Omental fat pad (tissue), 4 donors: ENCODE results near the gene FOXP1. TPM values are rescaled to one million over a fixed set of nuclear protein-coding genes. Genes with fewer than 3 reads are reported as not detected.

ENCODE experiments used
- ATAC-seq: fragments of 150-250 bp; one replicate; pipeline ENCODE4 v1.9.1; 2016; ENCODE audit warnings: mild to moderate bottlenecking, moderate library complexity; ENCODE audit not compliant: low FRiP score
- DNase-seq: peaks from one replicate; pipeline ENCODE4 v3.0.0-alpha.2; 2019; ENCODE audit warnings: low spot score
- CTCF ChIP-seq, 3 donors: fragments of 450-650 bp; IDR thresholded peaks; one replicate each; pipeline ENCODE4 v1.5.1; 2016 to 2017; ENCODE audit warnings: antibody characterized with exemption in 3 of 3, mild to moderate bottlenecking in 3 of 3, moderate library complexity in 2 of 3
- total RNA-seq, 4 donors: library from RNA; depleted of rRNA; stranded (reverse); fragments of >200 nt; gene quantifications; one replicate each; pipeline ENCODE4 v1.1.0, GENCODE V29; 2016

Gene FOXP1
- total RNA-seq, 4 donors from 2014 or later, result 72.4 to 128 (median 76.7) TPM

GRCh38 chr3:71225002-71225684, 358.4 kb downstream of the FOXP1 start:
- ATAC-seq (peak; percentile 20), DNase-seq (no peak)
- TF ChIP-seq CTCF (IDR thresholded peaks at IDR 0.05), result no peak

GRCh38 chr3:71219744-71220638, 363.5 kb downstream of the FOXP1 start:
- ATAC-seq, result no peak
- no peak for DNase-seq
- no peak for TF ChIP-seq CTCF (IDR thresholded peaks at IDR 0.05)

GRCh38 chr3:71218508-71218907, 365.0 kb downstream of the FOXP1 start:
- TF ChIP-seq CTCF (IDR thresholded peaks at IDR 0.05), result no peak
- no peak for DNase-seq
- no peak for ATAC-seq

GRCh38 chr3:71217640-71218222, 365.8 kb downstream of the FOXP1 start:
- ATAC-seq, result no peak
- TF ChIP-seq CTCF (IDR thresholded peaks at IDR 0.05), result no peak
- no peak for DNase-seq

GRCh38 chr3:71215351-71215750, 368.2 kb downstream of the FOXP1 start:
- ATAC-seq (no peak), DNase-seq (no peak)
- no peak for TF ChIP-seq CTCF (IDR thresholded peaks at IDR 0.05)

- no peak for TF ChIP-seq CTCF (IDR thresholded peaks at IDR 0.05)
- DNase-seq (no peak), ATAC-seq (no peak)
Measured at GRCh38 chr3:71214797-71215196, 368.7 kb downstream of the FOXP1 start.
